HCT116 (cell line): ENCODE data around the gene MBNL2. TPM values are rescaled to one million over a fixed set of nuclear protein-coding genes. Genes with fewer than 3 reads are reported as not detected.

ENCODE experiments used
- ATAC-seq: fragments of 200-7000 bp; cut with Tn5 transposase; 2 replicates; pipeline ENCODE4 v1.9.1; 2020; ENCODE audit warnings: mild to moderate bottlenecking, moderate library complexity
- BruUV-seq: library from RNA; stranded (reverse); fragments of 400-500 nt; replicated peaks from 2 replicates; lab custom pipeline; 2021; lab: Mats Ljungman, UMichigan
- CTCF ChIA-PET: fragments of 300-600 bp; sonication (Branson Sonifier 250); formaldehyde crosslinking; loops from one replicate; lab custom pipeline; 2021; ENCODE audit warnings: antibody characterized with exemption; lab: Charles Lee
- POLR2A ChIA-PET: fragments of 300-600, 350-600 bp; sonication (Branson Sonifier 250); formaldehyde crosslinking; loops from one replicate; lab custom pipeline; 2021; ENCODE audit warnings: antibody characterized with exemption; lab: Charles Lee
- RAD21 ChIA-PET, 2 experiments: fragments of 300-600 bp; sonication (Branson Sonifier 250); formaldehyde crosslinking; loops; one replicate each; lab custom pipeline; 2023; ENCODE audit warnings: low total read pairs in 2 of 2; ENCODE audit not compliant: uncharacterized antibody in 2 of 2, unreplicated experiment in 2 of 2, low non-redundant PET in 1 of 2; lab: Charles Lee
- DNase-seq: peaks from one replicate; pipeline ENCODE4 v3.0.0-alpha.2; 2010; ENCODE audit warnings: low read depth, low spot score
- H2AFZ ChIP-seq: fragments of 200-600 bp; shearing (Covaris generic), sonication (generic); 2 replicates; pipeline ENCODE4 v1.6.1; 2017; ENCODE audit warnings: low read depth, mixed run types, mixed read lengths, antibody characterized with exemption, low read length; ENCODE audit not compliant: poor library complexity, severe bottlenecking
- H3K27ac ChIP-seq: 2 replicates; pipeline ENCODE4 v1.5.1; 2012; ENCODE audit warnings: low read depth, low read length
- H3K27me3 ChIP-seq: fragments of 200-600 bp; sonication (generic); 2 replicates; pipeline ENCODE4 v1.6.1; 2016; ENCODE audit warnings: mixed run types, low read length, mixed read lengths; ENCODE audit not compliant: insufficient read depth
- H3K36me3 ChIP-seq, 2 experiments: fragments of 200-500 bp in 1 of 2; fragments of 200-600 bp in 1 of 2; sonication (Bioruptor generic) in 1 of 2; sonication (generic) in 1 of 2; 2 replicates each; pipeline versions ENCODE4 v1.5.1 to v1.6.1; 2014 to 2016; ENCODE audit warnings: low read length in 2 of 2, inconsistent platforms in 1 of 2, mixed read lengths in 1 of 2, mixed run types in 1 of 2; ENCODE audit not compliant: insufficient read depth in 2 of 2, control insufficient read depth in 1 of 2
- H3K4me1 ChIP-seq, 2 experiments: fragments of 200-600 bp in 1 of 2; sonication (generic) in 1 of 2; 2 replicates each; pipeline versions ENCODE4 v1.5.1 to v1.6.1; 2012 to 2017; ENCODE audit warnings: low read length in 2 of 2, inconsistent platforms in 1 of 2, mild to moderate bottlenecking in 1 of 2, mixed read lengths in 1 of 2, mixed run types in 1 of 2, moderate library complexity in 1 of 2; ENCODE audit not compliant: insufficient read depth in 2 of 2, control insufficient read depth in 1 of 2
- H3K4me2 ChIP-seq: fragments of 200-600 bp; sonication (generic); 2 replicates; pipeline ENCODE4 v1.6.1; 2017; ENCODE audit warnings: mixed run types, low read length, mixed read lengths
- H3K4me3 ChIP-seq, 2 experiments: fragments of 200-600 bp in 1 of 2; sonication (generic) in 1 of 2; replicated peaks in 1 of 2; 2 replicates each; pipeline ENCODE4 v1.5.1; 2011 to 2016; ENCODE audit warnings: low read length in 2 of 2, control low read depth in 1 of 2, low read depth in 1 of 2, mild to moderate bottlenecking in 1 of 2, mixed read lengths in 1 of 2, mixed run types in 1 of 2
- H3K79me2 ChIP-seq: fragments of 200-600 bp; sonication (generic); 2 replicates; pipeline ENCODE4 v1.6.1; 2017; ENCODE audit warnings: mild to moderate bottlenecking, mixed run types, low read length, moderate library complexity, mixed read lengths; ENCODE audit not compliant: insufficient read depth
- H3K9ac ChIP-seq: fragments of 200-600 bp; sonication (generic); 2 replicates; pipeline ENCODE4 v1.6.1; 2016; ENCODE audit warnings: low read length, mixed read lengths
- H3K9me2 ChIP-seq: fragments of 200-600 bp; sonication (generic), shearing (Covaris generic); 2 replicates; pipeline ENCODE4 v1.6.1; 2017; ENCODE audit warnings: mixed run types, mild to moderate bottlenecking, moderate library complexity; ENCODE audit not compliant: insufficient read depth
- H3K9me3 ChIP-seq, 2 experiments: fragments of 200-500 bp in 1 of 2; fragments of 200-600 bp in 1 of 2; sonication (Bioruptor generic) in 1 of 2; sonication (generic) in 1 of 2; 2 replicates each; pipeline ENCODE4 v1.6.1; 2014 to 2017; ENCODE audit warnings: low read length in 2 of 2, mixed read lengths in 2 of 2, inconsistent platforms in 1 of 2, low read depth in 1 of 2, mild to moderate bottlenecking in 1 of 2, mixed run types in 1 of 2, moderate library complexity in 1 of 2; ENCODE audit not compliant: control insufficient read depth in 1 of 2, insufficient read depth in 1 of 2
- H4K20me1 ChIP-seq: fragments of 200-600 bp; sonication (generic), shearing (Covaris generic); 2 replicates; pipeline ENCODE4 v1.6.1; 2017; ENCODE audit warnings: mixed run types, mild to moderate bottlenecking, moderate library complexity; ENCODE audit not compliant: insufficient read depth
- ATF3 ChIP-seq: IDR thresholded peaks from 2 replicates; pipeline ENCODE4 v1.6.1; 2012
- EGR1 ChIP-seq: IDR thresholded peaks from 2 replicates; pipeline ENCODE4 v1.6.1; 2012; ENCODE audit warnings: low read depth
- ELF1 ChIP-seq: IDR thresholded peaks from 2 replicates; pipeline ENCODE4 v1.6.1; 2012; ENCODE audit warnings: low read depth, borderline replicate concordance
- EZH2 ChIP-seq: fragments of 200-600 bp; sonication (generic); IDR thresholded peaks from 2 replicates; pipeline ENCODE4 v1.6.1; 2017; ENCODE audit warnings: antibody characterized with exemption, mixed run types
- EZH2phosphoT487 ChIP-seq: fragments of 200-600 bp; IDR thresholded peaks from 2 replicates; pipeline ENCODE4 v1.6.1; 2018; ENCODE audit warnings: antibody characterized with exemption, borderline replicate concordance
- SIN3A ChIP-seq: IDR thresholded peaks from 2 replicates; pipeline ENCODE4 v1.6.1; 2012; ENCODE audit warnings: low read depth
- TCF7L2 ChIP-seq: IDR thresholded peaks from 2 replicates; pipeline ENCODE4 v1.7.0; 2011; ENCODE audit warnings: borderline replicate concordance, inconsistent platforms; ENCODE audit not compliant: insufficient read depth, insufficient read length; ENCODE audit errors: extremely low read depth
- YY1 ChIP-seq: IDR thresholded peaks from 2 replicates; pipeline ENCODE4 v1.6.1; 2011; ENCODE audit warnings: low read length, low read depth, moderate library complexity, mild to moderate bottlenecking; ENCODE audit not compliant: insufficient replicate concordance; ENCODE audit errors: extremely low read depth
- ZNF274 ChIP-seq: fragments of 200-500 bp; sonication (Bioruptor generic); IDR thresholded peaks from 2 replicates; pipeline ENCODE4 v1.6.1; 2014; ENCODE audit warnings: mild to moderate bottlenecking, low read depth, low read length, inconsistent platforms
- intact Hi-C: fragments of 100-400 bp; cut with micrococcal nuclease; formaldehyde crosslinking; loops from 2 replicates; pipeline ENCODE4 v1.10.0; 2022
- total RNA-seq: library from RNA; stranded (reverse); gene quantifications from one replicate; pipeline ENCODE4 v1.2.1, GENCODE V29; 2021; ENCODE audit not compliant: unreplicated experiment

Gene MBNL2
- total RNA-seq, 1 experiment from 2014 or later: 73.9 TPM

DNA sequence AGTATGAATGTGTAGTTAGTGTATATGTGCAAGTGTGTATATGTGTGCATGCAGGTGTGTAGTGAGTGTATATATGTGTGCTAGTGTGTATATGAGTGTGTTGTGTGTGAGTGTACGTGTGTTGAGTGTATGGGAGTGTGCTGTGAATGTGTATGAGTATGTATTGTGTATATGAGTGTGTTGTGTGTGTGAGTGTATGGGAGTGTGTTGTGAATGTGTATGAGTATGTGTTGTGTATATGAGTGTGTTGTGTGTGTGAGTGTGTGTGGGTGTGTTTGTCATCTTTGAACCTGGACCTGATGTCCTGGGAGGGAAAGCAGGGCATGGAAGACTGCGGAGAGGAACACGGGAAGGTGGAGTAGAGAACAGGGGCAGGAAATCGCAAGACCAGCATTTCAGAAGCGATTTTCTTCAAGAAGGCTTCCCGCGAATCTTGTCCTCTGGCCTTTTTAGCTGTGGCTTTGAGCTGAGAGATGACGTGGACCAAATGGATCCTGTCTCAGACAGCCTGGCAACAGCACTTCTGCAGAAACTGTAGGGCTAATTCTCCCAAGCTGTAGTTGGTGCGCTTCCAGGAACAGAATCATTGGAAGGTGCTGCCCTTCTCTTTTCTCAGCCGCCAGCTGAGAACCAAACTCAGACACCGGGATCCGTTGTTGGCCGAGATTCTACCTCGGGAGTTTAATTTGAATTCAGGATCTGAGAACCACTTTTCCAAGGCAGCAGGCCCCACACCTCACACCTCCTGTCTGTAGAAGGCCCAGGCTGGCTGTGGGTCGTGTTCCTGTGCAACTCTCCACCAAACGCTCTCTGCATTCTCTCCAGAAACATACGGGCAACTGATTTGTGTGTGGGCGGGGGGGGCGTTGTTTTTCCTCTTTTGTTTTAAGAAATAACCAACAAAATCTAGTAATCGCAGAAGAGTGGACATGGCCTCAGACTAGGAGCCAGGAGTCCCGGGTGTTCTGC, 117.2 kb downstream of the MBNL2 start:
- DNase-seq (no peak), ATAC-seq (no peak)
- Histone ChIP-seq H3K4me1 (peaks cover 25 to 34% of the 10 kb centered on the region in 2 experiments), H3K36me3 (peaks cover 2 to 9% of the 10 kb centered on the region in 2 experiments; a peak in 1 of 4 replicates), H3K9ac (no peak overlapping the region), H3K9me2 (no peaks in the 10 kb centered on the region; the same call in 1 of the 2 replicates), H4K20me1 (no peaks in the 10 kb centered on the region), H3K79me2 (peaks cover 12% of the 10 kb centered on the region; the same call in 1 of the 2 replicates), H3K4me3 (no peak overlapping the region), H3K4me2 (no peak overlapping the region), H3K27me3 (no peaks in the 10 kb centered on the region), H3K9me3 (no peaks in the 10 kb centered on the region), H2AFZ (no peak overlapping the region), H3K27ac (peak overlapping the region; percentile 27)
- ChIA-PET POLR2A (no interaction called here), RAD21 (no interaction called here), CTCF (no interaction called here)
- no TSS peak for BruUV-seq
- intact Hi-C loops: no loop called here
- TF ChIP-seq EGR1 (no peak), YY1 (no peak), EZH2 (no peak), ATF3 (no peak), EZH2phosphoT487 (no peak), ZNF274 (no peak), ELF1 (no peak), TCF7L2 (no peak), SIN3A (no peak)
